Measurements from ENCODE around the gene PLXNB3. TPM values are rescaled to one million over a fixed set of nuclear protein-coding genes. Genes with fewer than 3 reads are reported as not detected.

PLXNB3 gene
- total and polyA plus RNA-seq, 2 donors, result 5.9 to 25.8 TPM

DNA sequence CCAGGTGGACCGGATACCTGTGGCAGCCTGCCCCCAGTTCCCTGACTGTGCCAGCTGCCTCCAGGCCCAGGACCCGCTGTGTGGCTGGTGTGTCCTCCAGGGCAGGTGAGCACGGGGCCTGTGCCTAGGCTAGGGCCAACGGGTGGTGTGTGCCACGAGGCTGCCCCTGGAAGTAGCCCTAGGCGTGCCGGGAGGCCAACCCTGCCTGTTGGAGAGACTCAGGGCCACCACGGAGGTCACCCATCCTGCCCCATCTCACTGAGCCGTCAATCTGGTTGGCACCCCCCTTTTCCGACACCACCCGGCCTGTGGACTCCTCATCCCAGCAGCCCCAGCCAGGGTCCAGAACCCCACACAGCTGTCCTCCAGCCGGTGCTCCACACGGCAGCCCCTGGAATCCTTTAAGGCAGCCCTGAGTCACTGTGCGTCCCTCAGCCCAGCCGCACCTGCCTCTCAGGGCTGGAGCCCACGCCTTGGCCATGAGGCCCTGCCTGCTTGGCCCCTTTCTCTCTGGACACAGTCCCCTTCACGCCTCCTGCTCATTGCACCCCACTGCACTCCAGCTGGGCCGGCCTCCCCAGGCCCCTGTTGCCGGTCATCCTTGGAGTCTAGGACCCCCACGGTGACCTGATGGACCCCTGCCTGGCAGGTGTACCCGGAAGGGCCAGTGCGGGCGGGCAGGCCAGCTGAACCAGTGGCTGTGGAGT lies 5.3 kb downstream of the PLXNB3 start:
- Histone ChIP-seq H3K27ac (ENCODE audit: low read depth) (no peak overlapping the region), H3K4me1 (ENCODE audit: insufficient read depth) (no peaks in the 10 kb centered on the region), H3K4me3 (ENCODE audit: low read depth, low read length) (no peak overlapping the region), H3K36me3 (ENCODE audit: insufficient read depth) (no peaks in the 10 kb centered on the region)
- DNase-seq (ENCODE audit: extremely low spot score), result no peak
- WGBS, result 86% methylated on average over 23 of the region's 23 CpGs

DNA sequence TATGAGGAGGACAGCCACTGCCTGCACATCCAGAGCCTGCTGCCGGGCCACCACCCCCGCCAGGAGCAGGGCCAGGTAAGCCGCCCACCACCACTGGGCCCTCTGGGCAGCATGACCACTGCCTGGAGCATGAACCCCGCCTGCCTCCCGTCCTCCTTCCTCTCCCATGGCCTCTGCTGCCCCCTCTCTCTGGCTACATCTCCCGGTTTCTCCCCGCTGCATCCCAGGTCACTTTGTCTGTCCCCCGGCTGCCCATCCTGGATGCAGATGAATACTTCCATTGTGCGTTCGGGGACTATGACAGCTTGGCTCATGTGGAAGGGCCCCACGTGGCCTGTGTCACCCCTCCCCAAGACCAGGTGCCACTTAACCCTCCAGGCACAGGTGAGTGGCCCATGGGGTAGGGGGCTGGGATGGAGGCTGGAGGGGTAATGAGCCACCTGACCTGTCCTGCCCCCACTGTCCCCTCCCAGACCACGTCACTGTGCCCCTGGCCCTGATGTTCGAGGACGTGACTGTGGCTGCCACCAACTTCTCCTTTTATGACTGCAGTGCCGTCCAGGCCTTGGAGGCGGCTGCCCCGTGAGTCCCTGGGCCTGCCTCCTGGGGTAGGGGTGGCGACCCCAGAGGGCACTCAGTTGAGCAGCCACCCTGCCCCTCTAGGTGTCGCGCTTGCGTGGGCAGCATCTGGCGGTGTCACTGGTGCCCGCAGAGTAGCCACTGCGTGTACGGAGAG lies 6.0 kb downstream of the PLXNB3 start:
- H3K27ac ChIP-seq (ENCODE audit: low read depth), result no peak overlapping the region
- DNase-seq (ENCODE audit: extremely low spot score), result no peak
- WGBS, result 83% methylated on average over 25 of the region's 25 CpGs
- H3K4me3 ChIP-seq (ENCODE audit: low read depth, low read length), result no peak overlapping the region
- H3K4me1 ChIP-seq (ENCODE audit: insufficient read depth), result no peaks in the 10 kb centered on the region
- H3K36me3 ChIP-seq (ENCODE audit: insufficient read depth), result no peaks in the 10 kb centered on the region

DNA sequence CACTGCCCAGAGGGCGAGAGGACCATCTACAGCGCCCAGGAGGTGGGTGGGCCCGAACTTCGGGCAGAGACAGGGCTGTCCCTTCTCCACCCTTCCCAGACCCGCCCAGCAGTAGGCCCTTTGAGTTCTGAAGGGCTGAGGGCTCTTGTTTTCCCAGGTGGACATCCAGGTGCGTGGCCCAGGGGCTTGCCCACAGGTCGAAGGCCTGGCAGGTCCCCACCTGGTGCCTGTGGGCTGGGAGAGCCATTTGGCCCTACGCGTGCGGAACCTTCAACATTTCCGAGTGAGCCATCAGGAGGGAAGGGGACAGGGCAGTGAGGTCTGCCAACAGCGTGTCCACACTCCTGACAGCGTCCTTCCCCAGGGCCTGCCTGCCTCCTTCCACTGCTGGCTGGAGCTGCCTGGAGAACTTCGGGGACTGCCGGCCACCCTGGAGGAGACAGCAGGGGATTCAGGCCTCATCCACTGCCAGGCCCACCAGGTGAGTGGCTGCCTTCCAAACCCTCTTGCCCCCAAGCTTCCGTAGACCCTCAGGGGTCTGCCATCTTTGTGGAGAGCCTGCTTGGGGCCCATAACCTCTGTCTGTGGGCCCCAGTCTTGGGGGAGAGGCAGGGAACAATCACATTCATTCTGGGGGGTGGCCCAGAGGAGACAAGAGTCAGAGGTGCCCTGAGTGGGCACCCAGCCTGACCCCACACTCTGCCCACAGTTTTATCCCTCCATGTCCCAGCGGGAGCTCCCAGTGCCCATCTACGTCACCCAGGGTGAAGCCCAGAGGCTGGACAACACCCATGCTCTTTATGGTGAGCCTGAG lies 6.8 kb downstream of the PLXNB3 start:
- WGBS, result 91% methylated on average over 18 of the region's 18 CpGs
- H3K4me1 ChIP-seq (ENCODE audit: insufficient read depth), result no peaks in the 10 kb centered on the region
- H3K4me3 ChIP-seq (ENCODE audit: low read depth, low read length), result no peak overlapping the region
- no peaks in the 10 kb centered on the region for H3K36me3 ChIP-seq (ENCODE audit: insufficient read depth)
- H3K27ac ChIP-seq (ENCODE audit: low read depth), result no peak overlapping the region
- DNase-seq (ENCODE audit: extremely low spot score), result no peak

DNA sequence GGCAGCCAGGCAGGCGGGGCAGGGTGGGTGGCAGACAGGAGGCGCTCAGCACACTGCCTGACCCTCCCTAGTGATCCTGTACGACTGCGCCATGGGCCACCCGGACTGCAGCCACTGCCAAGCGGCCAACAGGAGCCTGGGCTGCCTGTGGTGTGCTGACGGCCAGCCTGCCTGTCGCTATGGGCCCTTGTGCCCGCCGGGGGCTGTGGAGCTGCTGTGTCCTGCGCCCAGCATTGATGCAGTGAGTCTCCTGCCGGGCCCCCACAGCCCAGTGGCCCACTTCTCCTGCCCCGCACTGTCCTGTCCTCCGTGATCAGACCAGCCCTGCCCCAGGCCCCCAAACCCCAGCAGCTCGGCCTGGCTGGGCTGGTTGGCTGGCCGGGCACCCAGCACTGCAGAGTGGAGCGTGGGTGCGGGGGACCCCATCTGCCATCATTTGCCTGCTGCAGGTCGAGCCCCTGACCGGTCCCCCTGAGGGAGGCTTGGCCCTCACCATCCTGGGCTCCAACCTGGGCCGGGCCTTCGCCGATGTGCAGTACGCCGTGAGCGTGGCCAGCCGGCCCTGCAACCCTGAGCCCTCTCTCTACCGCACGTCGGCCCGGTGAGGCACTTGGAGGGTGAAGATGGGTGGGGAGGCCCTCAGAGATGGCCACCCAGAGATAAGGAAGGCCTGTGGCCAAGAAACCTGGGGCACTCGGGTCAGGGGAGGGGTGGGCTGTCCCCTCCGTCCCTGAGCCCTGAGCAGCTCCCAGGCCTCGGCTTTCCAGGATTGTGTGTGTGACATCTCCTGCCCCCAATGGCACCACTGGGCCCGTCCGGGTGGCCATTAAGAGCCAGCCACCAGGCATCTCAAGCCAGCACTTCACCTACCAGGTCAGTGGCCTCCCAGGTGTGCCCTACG lies 7.6 kb downstream of the PLXNB3 start:
- Histone ChIP-seq H3K36me3 (ENCODE audit: insufficient read depth) (no peaks in the 10 kb centered on the region), H3K4me1 (ENCODE audit: insufficient read depth) (no peaks in the 10 kb centered on the region), H3K27ac (ENCODE audit: low read depth) (no peak overlapping the region), H3K4me3 (ENCODE audit: low read depth, low read length) (no peak overlapping the region)
- WGBS, result 89% methylated on average over 37 of the region's 37 CpGs
- no peak for DNase-seq (ENCODE audit: extremely low spot score)

DNA sequence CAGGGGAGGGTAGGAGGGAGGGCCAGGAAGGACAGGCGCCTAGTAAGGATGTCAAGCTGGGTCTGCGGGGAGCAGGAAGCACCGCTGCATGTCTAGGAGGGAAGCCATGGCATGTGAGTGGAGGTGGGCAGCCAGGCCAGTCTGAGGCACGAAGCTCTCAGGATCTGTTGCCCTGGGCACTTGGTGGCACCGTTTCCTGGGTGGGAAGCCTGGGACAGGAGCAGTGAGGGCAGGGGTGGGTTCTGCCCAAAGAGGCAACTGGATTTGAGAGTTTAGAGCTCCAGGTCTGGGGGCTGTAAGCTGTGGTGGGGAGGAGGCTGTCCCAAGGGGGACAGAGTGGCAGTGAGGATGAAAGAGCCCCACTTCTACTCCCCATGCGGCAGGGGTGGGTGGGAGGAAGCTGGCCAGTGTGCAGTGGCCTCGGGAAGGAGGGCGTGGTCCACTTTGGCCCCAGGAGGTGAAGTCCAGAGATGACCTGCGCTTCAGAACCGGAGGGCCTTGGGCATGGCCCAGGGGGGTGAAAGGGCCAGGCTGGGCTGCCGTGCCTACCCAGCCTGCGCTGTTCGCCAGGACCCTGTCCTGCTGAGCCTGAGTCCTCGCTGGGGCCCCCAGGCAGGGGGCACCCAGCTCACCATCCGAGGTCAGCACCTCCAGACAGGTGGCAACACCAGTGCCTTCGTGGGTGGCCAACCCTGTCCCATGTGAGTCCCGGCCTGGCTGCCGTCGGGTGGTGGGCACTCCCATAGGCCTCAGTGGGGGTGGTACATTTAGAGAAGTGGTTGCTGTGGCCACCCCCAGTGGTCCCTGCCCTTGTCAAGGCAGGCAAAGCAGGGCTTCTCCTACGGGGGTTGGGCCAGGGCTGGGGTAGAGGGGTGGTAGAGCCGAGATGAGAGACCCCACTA lies 8.5 kb downstream of the PLXNB3 start:
- H3K36me3 ChIP-seq (ENCODE audit: insufficient read depth), result no peaks in the 10 kb centered on the region
- H3K4me1 ChIP-seq (ENCODE audit: insufficient read depth), result no peaks in the 10 kb centered on the region
- no peak overlapping the region for H3K4me3 ChIP-seq (ENCODE audit: low read depth, low read length)
- no peak overlapping the region for H3K27ac ChIP-seq (ENCODE audit: low read depth)
- 83% methylated on average over 21 of the region's 21 CpGs for WGBS
- no peak for DNase-seq (ENCODE audit: extremely low spot score)

DNA sequence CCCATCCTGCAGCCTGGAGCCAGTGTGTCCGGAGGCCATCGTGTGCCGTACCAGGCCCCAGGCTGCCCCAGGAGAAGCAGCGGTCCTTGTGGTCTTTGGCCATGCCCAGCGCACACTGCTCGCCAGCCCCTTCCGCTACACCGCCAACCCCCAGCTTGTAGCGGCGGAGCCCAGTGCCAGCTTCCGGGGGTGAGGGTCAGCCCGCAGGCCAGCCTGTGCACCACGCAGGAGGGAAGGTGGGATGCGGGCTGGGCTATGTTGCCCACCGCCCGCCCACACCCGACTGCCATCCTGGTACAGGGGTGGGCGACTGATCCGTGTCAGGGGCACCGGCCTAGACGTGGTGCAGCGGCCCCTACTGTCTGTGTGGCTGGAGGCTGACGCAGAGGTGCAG lies 9.2 kb downstream of the PLXNB3 start:
- 89% methylated on average over 23 of the region's 23 CpGs for WGBS
- no peak overlapping the region for H3K27ac ChIP-seq (ENCODE audit: low read depth)
- H3K36me3 ChIP-seq (ENCODE audit: insufficient read depth), result no peaks in the 10 kb centered on the region
- H3K4me3 ChIP-seq (ENCODE audit: low read depth, low read length), result no peak overlapping the region
- no peaks in the 10 kb centered on the region for H3K4me1 ChIP-seq (ENCODE audit: insufficient read depth)
- no peak for DNase-seq (ENCODE audit: extremely low spot score)

DNA sequence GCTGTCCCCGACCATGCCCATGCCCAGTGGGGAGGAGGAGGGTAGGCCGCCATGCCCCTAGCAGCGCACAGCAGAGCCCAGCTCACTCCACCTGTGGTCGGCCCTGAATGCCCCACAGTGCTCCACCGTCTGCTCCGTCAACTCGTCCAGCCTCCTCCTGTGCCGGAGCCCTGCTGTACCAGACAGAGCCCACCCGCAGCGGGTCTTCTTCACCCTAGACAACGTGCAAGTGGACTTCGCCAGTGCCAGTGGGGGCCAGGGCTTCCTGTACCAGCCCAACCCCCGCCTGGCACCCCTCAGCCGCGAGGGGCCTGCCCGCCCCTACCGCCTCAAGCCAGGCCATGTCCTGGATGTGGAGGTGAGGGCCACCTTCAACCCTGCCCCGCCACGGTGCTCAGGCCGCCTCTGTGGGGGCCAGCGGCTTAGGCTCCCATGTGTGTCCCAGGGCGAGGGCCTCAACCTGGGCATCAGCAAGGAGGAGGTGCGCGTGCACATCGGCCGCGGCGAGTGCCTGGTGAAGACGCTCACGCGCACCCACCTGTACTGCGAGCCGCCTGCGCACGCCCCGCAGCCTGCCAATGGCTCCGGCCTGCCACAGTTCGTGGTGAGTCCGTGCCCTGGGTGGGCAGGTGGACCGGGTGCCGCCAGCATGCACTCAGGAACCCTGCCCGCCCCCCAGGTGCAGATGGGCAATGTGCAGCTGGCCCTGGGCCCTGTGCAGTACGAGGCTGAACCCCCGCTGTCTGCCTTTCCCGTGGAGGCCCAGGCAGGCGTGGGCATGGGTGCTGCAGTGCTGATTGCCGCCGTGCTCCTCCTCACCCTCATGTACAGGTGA lies 9.9 kb downstream of the PLXNB3 start:
- Histone ChIP-seq H3K4me1 (ENCODE audit: insufficient read depth) (no peaks in the 10 kb centered on the region), H3K4me3 (ENCODE audit: low read depth, low read length) (no peak overlapping the region), H3K27ac (ENCODE audit: low read depth) (no peak overlapping the region), H3K36me3 (ENCODE audit: insufficient read depth) (no peaks in the 10 kb centered on the region)
- DNase-seq (ENCODE audit: extremely low spot score), result no peak
- WGBS, result 94% methylated on average over 47 of the region's 48 CpGs

DNA sequence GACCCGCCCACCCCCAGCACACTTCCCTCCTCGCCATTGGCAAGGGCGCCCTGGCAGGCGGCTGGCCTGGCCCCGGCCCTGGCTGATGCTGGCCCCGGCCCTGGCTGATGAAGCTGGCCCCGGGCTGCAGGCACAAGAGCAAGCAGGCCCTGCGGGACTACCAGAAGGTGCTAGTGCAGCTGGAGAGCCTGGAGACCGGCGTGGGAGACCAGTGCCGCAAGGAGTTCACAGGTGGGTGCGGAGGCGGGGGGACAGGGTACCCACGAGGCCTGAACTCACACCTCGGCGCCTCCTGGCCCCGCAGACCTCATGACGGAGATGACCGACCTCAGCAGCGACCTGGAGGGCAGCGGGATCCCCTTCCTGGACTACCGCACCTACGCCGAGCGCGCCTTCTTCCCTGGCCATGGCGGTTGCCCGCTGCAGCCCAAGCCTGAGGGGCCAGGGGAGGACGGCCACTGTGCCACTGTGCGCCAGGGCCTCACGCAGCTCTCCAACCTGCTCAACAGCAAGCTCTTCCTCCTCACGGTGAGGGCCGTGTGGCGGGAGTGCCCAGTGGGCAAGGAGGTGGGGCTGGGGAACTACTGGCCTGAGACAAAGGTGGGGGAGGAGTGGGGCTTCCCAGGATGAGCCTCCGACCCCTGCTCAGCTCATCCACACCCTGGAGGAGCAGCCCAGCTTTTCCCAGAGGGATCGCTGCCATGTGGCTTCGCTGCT lies 10.7 kb downstream of the PLXNB3 start:
- Histone ChIP-seq H3K27ac (ENCODE audit: low read depth) (no peak overlapping the region), H3K36me3 (ENCODE audit: insufficient read depth) (no peaks in the 10 kb centered on the region), H3K4me1 (ENCODE audit: insufficient read depth) (no peaks in the 10 kb centered on the region), H3K4me3 (ENCODE audit: low read depth, low read length) (no peak overlapping the region)
- no peak for DNase-seq (ENCODE audit: extremely low spot score)
- WGBS, result 91% methylated on average over 37 of the region's 37 CpGs

DNA sequence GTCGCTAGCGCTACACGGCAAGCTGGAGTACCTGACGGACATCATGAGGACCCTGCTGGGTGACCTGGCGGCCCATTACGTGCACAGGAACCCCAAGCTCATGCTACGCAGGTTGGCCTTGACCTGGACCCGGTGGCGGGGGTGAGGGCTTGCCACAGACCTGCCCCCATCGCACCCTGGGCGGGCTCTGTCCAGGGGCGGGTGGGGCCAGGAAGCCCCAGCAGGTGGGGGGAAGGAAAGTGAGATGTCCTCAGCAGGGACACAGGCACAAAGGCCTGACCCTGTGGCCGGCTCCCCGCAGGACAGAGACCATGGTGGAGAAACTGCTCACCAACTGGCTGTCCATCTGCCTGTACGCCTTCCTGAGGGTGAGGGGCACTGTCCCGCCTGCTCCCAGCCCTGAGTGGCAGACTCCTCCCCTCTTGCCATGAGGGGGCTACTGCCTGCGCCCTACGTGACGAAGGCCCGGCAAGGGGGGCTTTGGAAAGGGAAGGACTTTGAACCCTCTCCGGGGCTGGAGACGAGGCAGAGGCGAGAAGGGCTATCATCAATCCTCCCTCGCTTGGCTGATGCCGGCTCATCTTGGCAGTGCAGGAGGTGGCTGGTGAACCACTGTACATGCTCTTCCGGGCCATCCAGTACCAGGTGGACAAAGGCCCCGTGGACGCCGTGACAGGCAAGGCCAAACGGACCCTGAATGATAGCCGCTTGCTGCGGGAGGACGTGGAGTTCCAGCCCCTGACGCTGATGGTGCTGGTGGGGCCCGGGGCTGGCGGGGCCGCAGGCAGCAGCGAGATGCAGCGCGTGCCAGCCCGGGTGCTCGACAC lies 11.5 kb downstream of the PLXNB3 start:
- H3K27ac ChIP-seq (ENCODE audit: low read depth), result no peak overlapping the region
- 91% methylated on average over 42 of the region's 42 CpGs for WGBS
- no peak for DNase-seq (ENCODE audit: extremely low spot score)
- H3K4me1 ChIP-seq (ENCODE audit: insufficient read depth), result no peaks in the 10 kb centered on the region
- H3K4me3 ChIP-seq (ENCODE audit: low read depth, low read length), result no peak overlapping the region
- no peaks in the 10 kb centered on the region for H3K36me3 ChIP-seq (ENCODE audit: insufficient read depth)

DNA sequence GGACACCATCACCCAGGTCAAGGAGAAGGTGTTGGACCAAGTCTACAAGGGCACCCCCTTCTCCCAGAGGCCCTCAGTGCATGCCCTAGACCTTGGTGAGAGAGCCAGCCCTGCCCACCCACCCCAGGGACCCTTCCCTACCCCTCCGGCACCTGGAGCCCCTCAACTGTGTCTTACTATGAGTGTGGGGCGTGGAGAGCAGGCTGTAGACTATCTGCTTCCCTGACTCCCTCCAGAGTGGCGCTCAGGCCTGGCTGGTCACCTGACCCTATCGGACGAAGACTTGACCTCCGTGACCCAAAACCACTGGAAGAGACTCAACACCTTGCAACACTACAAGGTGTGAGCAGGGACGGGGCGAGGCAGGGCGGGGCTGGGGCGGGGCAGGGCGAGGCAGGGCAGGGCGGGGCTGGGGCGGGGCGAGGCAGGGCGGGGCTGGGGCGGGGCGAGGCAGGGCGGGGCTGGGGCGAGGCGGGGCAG lies 12.1 kb downstream of the PLXNB3 start:
- H3K4me3 ChIP-seq (ENCODE audit: low read depth, low read length), result no peak overlapping the region
- no peaks in the 10 kb centered on the region for H3K36me3 ChIP-seq (ENCODE audit: insufficient read depth)
- 91% methylated on average over 20 of the region's 20 CpGs for WGBS
- H3K4me1 ChIP-seq (ENCODE audit: insufficient read depth), result no peaks in the 10 kb centered on the region
- H3K27ac ChIP-seq (ENCODE audit: low read depth), result no peak overlapping the region
- DNase-seq (ENCODE audit: extremely low spot score), result no peak

Measured in urinary bladder (tissue), 4 donors.